RWPE2 (cell line): ENCODE measurements around the gene ZNF106.

Experiments used
- ATAC-seq: fragments of 200-7000 bp; cut with Tn5 transposase; 3 replicates; pipeline ENCODE4 v1.9.1; 2021; ENCODE audit warnings: low read depth
- DNase-seq: peaks from one replicate; pipeline ENCODE4 v3.0.0-alpha.2; 2020; ENCODE audit warnings: low spot score
- H3K27ac ChIP-seq: fragments of 450-650 bp; 2 replicates; pipeline ENCODE4 v1.5.1; 2017; ENCODE audit warnings: mild to moderate bottlenecking; ENCODE audit not compliant: poor library complexity, severe bottlenecking
- H3K27me3 ChIP-seq: fragments of 250-450 bp; sonication (Bioruptor Pico); 2 replicates; pipeline ENCODE4 v1.5.1; 2021; ENCODE audit warnings: mild to moderate bottlenecking, moderate library complexity; ENCODE audit not compliant: insufficient read depth, poor library complexity, severe bottlenecking
- H3K36me3 ChIP-seq: fragments of 250-450 bp; sonication (Bioruptor Pico); 2 replicates; pipeline ENCODE4 v1.5.1; 2020; ENCODE audit warnings: low read depth, mild to moderate bottlenecking, moderate library complexity
- H3K4me1 ChIP-seq: fragments of 250-450 bp; sonication (Bioruptor Pico); 2 replicates; pipeline ENCODE4 v1.5.1; 2021; ENCODE audit warnings: mild to moderate bottlenecking, moderate library complexity; ENCODE audit not compliant: insufficient read depth, poor library complexity, severe bottlenecking
- H3K4me3 ChIP-seq: fragments of 250-450 bp; sonication (Bioruptor Pico); 2 replicates; pipeline ENCODE4 v1.5.1; 2021; ENCODE audit warnings: mild to moderate bottlenecking, moderate library complexity; ENCODE audit not compliant: severe bottlenecking
- H3K9me3 ChIP-seq: fragments of 250-450 bp; sonication (Bioruptor Pico); 2 replicates; pipeline ENCODE4 v1.5.1; 2021; ENCODE audit warnings: mild to moderate bottlenecking, moderate library complexity; ENCODE audit not compliant: severe bottlenecking
- TF ChIP-seq, protein P1 (sequence below): fragments of 450-650 bp; IDR thresholded peaks from one replicate; pipeline ENCODE4 v1.5.1; 2017; ENCODE audit warnings: mild to moderate bottlenecking, moderate library complexity; ENCODE audit not compliant: poor library complexity, severe bottlenecking

ZNF106 gene

DNA sequence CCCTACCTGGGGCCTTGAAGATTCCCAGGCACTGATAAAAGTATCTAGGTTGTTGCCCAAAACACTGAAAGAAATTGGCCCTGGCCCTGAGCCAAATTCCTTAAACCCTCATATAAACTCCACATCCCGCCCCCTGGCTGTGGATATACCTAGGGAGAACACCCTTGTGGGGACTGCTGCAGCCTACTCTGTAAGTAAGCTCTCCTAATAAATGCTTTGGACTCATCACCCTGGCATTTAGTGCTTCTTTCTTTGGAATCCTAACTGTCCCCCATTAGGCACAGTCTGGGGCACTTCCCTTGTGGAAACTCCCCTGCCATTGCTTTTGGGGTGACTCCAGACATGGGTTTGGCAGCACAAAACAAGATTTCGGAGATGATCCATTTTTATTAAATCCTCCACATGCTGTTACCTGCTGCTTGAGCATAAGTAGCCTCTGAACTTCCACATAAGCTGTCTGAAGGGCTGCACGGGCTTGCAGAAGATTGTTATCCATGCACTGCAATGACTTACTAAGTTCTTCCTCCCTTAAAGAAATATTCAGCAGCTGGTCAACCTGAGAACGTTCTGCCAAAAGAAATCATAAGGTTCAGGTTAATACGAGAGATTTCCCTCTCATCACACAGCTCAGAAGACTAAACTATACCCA, 46.4 kb downstream of the ZNF106 start:
- no peaks in the 10 kb centered on the region for H3K9me3 ChIP-seq
- H3K36me3 ChIP-seq: peaks cover 91% of the 10 kb centered on the region
- no peaks in the 10 kb centered on the region for H3K27me3 ChIP-seq
- no peaks in the 10 kb centered on the region for H3K4me1 ChIP-seq
- TF ChIP-seq, protein P1, sequence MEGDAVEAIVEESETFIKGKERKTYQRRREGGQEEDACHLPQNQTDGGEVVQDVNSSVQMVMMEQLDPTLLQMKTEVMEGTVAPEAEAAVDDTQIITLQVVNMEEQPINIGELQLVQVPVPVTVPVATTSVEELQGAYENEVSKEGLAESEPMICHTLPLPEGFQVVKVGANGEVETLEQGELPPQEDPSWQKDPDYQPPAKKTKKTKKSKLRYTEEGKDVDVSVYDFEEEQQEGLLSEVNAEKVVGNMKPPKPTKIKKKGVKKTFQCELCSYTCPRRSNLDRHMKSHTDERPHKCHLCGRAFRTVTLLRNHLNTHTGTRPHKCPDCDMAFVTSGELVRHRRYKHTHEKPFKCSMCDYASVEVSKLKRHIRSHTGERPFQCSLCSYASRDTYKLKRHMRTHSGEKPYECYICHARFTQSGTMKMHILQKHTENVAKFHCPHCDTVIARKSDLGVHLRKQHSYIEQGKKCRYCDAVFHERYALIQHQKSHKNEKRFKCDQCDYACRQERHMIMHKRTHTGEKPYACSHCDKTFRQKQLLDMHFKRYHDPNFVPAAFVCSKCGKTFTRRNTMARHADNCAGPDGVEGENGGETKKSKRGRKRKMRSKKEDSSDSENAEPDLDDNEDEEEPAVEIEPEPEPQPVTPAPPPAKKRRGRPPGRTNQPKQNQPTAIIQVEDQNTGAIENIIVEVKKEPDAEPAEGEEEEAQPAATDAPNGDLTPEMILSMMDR: no peak
- peak; percentile 56 for ATAC-seq
- H3K27ac ChIP-seq: peak overlapping the region; percentile 29
- H3K4me3 ChIP-seq: no peak overlapping the region
- DNase-seq: no peak

DNA sequence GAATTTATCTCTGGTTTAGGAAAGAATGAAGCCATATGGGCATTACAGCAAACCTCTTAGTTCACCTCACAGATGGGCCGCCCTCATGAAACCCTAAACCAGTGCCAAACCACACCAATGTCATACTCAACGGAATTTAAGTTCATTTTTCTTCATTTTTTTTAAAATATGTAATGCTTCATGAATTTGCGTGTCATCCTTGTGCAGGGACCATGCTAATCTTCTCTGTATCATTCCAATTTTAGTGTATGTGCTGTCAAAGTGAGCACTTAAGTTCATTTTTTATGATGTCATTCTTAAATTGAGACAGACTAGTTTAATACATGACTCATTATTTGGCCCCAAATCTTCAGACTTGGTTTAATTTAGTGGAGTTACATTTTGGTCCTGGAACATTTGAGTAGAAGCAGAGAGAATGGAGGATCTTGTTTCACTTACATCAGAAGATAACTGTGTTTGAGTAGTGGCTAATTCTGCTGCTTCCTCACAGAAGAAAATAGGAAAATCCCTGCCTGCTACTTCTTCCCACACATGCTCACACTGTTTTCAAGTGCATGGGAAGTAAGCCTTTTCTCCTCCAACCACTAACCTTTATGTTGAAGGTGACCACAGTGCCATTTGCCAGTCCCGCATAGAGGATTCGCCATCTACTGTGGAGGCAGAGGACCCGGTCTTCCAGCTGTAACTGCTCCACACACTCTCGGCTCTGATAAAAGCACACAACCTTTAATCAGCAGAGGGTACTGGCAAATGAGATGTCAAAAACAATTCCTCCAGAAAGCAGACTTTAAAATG, 63.3 kb downstream of the ZNF106 start:
- no peak overlapping the region for H3K4me3 ChIP-seq
- H3K27me3 ChIP-seq: no peaks in the 10 kb centered on the region
- DNase-seq: no peak
- TF ChIP-seq, protein P1: no peak
- no peak for ATAC-seq
- H3K9me3 ChIP-seq: no peaks in the 10 kb centered on the region
- no peaks in the 10 kb centered on the region for H3K4me1 ChIP-seq
- peaks cover 95% of the 10 kb centered on the region for H3K36me3 ChIP-seq
- no peak overlapping the region for H3K27ac ChIP-seq

DNA sequence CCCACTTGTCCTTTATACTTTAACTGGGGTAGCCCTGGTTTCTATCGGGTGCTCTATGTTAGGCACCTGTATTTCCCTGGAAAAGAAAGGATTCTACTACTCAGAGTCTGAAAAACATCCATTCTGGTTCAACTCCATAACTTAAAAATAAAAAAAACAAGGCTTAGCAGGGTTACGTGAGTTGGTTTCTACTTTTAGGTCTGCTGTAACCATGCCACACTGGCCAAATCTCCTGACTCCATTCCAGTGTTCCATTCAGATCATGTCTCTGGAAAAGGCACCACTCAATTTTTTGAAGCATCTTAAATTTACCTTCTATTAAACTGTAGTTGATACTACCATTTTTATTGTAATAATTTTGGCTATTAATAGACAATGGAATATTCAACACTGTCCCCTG, 69.6 kb downstream of the ZNF106 start:
- no peak for DNase-seq

DNA sequence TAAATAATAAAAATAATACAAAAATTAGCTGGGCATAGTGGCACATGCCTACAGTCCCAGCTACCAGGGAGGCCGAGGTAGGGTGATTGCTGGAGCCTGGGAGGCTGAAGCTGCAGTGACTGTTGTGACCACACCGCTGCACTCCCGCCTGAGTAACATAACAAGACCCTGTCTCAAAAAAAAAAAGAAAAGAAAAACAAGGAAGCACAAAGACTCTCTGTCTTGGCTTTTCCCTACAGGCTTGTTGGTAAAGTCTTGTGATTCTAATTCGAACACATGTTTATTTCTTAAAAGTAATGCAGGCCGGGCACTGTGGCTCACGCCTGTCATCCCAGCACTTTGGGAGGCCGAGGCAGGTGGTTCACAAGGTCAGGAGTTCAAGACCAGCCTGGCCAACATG, 71.6 kb downstream of the ZNF106 start:
- TF ChIP-seq, protein P1: no peak
- peaks cover 92% of the 10 kb centered on the region for H3K36me3 ChIP-seq

More for the DNA sequence above, 69.6 kb downstream of the ZNF106 start:
- H3K4me3 ChIP-seq: no peak overlapping the region
- no peaks in the 10 kb centered on the region for H3K27me3 ChIP-seq
- no peak overlapping the region for H3K27ac ChIP-seq
- TF ChIP-seq, protein P1: no peak
- no peak for ATAC-seq
- peaks cover 94% of the 10 kb centered on the region for H3K36me3 ChIP-seq
- no peaks in the 10 kb centered on the region for H3K4me1 ChIP-seq
- H3K9me3 ChIP-seq: no peaks in the 10 kb centered on the region

DNA sequence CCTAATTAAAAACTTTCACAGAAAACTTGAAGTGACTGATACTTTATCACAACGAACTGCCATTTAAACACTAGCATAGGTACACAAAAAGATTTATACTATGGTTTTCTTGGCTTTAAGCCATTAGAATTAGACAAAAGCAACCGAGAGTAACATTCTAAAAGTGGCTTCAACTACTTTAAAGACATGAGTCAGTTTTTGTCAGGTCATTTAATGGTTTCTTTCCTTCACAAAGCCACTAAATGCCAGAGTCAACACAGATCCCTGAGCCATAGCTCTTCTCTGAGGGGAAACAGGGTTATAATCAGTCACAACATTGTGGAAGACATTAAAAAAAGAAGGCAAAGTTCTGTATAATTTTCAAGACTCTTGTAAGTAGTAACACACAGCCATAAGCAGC, 77.0 kb downstream of the ZNF106 start:
- no peak for ATAC-seq

More for the DNA sequence above, 71.6 kb downstream of the ZNF106 start:
- no peaks in the 10 kb centered on the region for H3K27me3 ChIP-seq
- DNase-seq (no peak), ATAC-seq (no peak)
- H3K9me3 ChIP-seq: no peaks in the 10 kb centered on the region
- H3K4me3 ChIP-seq: no peak overlapping the region
- H3K27ac ChIP-seq: no peak overlapping the region
- H3K4me1 ChIP-seq: no peaks in the 10 kb centered on the region

More for the DNA sequence above, 77.0 kb downstream of the ZNF106 start:
- Histone ChIP-seq H3K4me1 (no peaks in the 10 kb centered on the region), H3K27me3 (no peaks in the 10 kb centered on the region), H3K36me3 (peaks cover 52% of the 10 kb centered on the region), H3K27ac (no peak overlapping the region), H3K9me3 (no peaks in the 10 kb centered on the region), H3K4me3 (no peak overlapping the region)
- no peak for DNase-seq
- TF ChIP-seq, protein P1: no peak
